AG09319 (cell line): ENCODE data around the gene ANO10.
"Not testable (repeated sequence)": the region's sequence is repeated elsewhere in the genome, so short reads cannot be mapped to it uniquely, and the experiment has no call there.

Source experiments
- DNase-seq: peaks from one replicate; pipeline ENCODE4 v3.0.0-alpha.2; 2010; ENCODE audit warnings: low read depth; ENCODE audit errors: extremely low read depth
- CTCF ChIP-seq: IDR thresholded peaks from 2 replicates; pipeline ENCODE4 v1.5.1; 2011; ENCODE audit warnings: low read depth, mild to moderate bottlenecking, inconsistent platforms, low read length, moderate library complexity

Gene ANO10

DNA sequence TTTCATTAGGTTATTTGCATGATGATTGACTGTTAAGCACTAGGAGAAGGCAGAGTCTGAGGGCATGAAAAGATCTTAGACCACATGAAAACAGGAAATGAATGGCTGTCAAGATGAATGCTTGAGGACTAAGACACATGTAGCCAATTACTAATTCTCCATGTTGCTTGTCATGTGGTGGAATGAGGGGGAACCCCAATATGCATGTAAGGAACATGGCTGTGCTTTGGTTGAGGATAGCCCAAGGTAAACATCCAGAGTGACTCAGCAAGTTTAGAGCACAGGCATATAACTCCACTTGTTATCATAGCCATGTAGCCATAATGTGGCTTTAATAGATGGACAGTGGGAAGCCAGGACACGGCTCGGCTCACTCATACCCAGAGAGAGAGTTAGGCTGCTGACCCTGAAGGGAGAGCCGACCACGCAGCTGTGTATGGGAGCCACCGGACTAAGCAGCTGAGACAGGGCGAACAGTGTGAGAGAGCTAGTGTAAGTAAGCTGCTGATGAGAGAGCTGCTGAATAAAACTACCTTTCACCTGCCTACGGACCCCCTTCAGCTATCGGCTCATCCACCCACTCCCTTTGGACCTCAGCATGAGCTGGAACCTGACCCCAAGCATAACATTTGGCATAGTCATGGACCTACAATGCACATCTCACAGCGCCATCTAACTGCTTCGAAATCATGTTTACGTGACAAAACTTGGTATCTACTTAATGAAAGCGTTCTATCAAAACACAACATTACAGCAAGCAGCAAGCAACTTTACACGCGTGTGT is 37.6 kb downstream of the ANO10 start:
- no peak for DNase-seq
- no peak for TF ChIP-seq CTCF

DNA sequence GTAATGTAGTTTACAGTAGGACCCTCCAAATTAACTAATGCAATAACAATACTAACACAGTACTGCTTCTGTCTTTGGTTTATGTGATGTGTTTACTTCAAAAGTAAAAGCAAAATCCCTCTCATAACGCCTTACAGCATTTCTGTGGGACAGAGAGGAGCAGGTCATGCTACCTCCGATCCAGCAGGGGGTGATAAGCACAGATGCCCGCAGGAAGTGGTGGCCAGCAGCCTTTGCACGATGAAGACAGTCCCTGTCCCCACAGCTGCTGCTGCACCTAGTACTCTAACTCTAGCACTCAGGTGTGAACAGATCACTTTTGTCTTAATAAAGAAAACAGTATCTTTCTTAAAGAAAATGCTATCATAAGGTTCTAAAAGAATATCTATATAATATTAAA is 38.3 kb downstream of the ANO10 start:
- no peak for DNase-seq
- no peak for TF ChIP-seq CTCF

GRCh38 chr3:43582866-43583265 is 38.9 kb downstream of the ANO10 start:
- DNase-seq, result no peak
- no peak for TF ChIP-seq CTCF

- DNase-seq, result no peak
- TF ChIP-seq CTCF, result no peak
Measured at GRCh38 chr3:43581343-43581742, 40.5 kb downstream of the ANO10 start.

- DNase-seq, result no peak
- TF ChIP-seq CTCF, result no peak
Measured at GRCh38 chr3:43580181-43580580, 41.6 kb downstream of the ANO10 start.

DNA sequence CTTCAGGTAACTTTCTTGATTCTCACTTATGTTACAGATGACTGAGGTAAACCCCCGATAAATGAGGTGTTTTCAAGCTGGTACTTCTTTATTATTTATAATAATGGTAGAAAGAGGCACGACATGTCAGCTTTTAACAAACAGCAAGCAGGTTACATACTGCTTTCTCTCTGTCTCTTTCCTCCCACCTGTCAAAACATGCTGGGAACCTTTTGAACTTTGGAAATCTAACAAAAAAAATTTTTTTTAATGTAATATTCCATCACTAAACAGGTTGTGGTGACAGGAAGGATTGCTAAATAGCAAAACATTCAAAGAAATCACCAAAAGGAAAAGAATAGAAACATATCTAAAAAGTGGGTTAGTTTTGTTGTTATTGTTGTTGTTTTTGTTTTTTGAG is 48.2 kb downstream of the ANO10 start:
- TF ChIP-seq CTCF, result no peak
- no peak for DNase-seq

- DNase-seq, result not testable (repeated sequence)
Measured at GRCh38 chr3:43565661-43566341, 56.0 kb downstream of the ANO10 start.
